DOHH2 (cell line): ENCODE results near the gene ACTBL2.

Experiments used
- CTCF ChIP-seq: fragments of 200-600 bp; sonication (generic); IDR thresholded peaks from one replicate; pipeline ENCODE4 v1.5.1; 2014; ENCODE audit warnings: antibody characterized with exemption, mild to moderate bottlenecking, low read depth, low read length; ENCODE audit not compliant: poor library complexity, severe bottlenecking
- EZH2phosphoT487 ChIP-seq: fragments of 200-600 bp; sonication (generic); IDR thresholded peaks from 2 replicates; pipeline ENCODE4 v1.6.1; 2017; ENCODE audit warnings: borderline replicate concordance, mild to moderate bottlenecking, antibody characterized with exemption, low read length, moderate library complexity, mixed read lengths

DNA sequence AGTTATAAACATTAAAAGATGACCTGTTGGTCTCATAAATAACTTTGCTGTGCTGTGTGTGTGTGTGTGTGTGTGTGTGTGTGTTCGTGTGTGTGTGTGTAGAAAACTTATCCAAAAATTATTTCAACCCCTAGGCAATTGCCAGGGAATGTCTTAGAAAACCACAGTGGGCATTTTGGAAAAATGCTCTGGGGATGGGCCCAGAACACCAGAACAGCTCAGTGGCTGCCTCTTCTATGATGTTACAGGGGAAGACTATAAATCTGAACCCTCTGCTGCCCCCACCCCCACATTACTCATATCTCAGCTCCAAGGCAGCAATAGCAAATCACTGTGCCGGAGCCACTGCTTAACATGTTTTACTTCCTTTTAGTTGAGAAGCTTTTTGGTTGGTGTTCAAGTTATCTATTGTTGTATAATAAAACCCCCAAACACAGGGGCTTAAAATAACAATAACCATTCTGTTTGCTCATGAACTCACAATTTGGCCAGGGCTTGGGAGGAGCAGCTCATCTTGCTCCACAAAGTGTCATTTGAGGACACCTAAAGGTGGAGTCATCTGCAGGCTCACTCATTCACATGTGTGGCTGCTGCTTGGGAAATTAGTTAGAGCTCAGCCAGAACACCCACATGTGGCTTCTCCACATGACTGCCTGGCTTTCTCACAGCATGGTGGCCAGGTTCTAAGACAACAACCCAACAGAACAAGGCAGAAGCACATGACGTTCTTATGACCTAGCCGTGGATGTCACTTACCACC lies 40.4 kb downstream of the ACTBL2 start:
- no peak for TF ChIP-seq CTCF
- TF ChIP-seq EZH2phosphoT487: no peak
